Dendritic cell treated with granulocyte-macrophage colony-stimulating factor and Interleukin-4, amounts not matched to agents 40 ng/mL and 50 ng/mL, for 4 days (primary cell): ENCODE measurements around the gene COMMD1.

Experiments used
- H3K27ac Mint-ChIP-seq: one replicate; pipeline ENCODE4 v1.8.0; 2022; ENCODE audit warnings: mild to moderate bottlenecking, mixed read lengths
- H3K27me3 Mint-ChIP-seq: one replicate; pipeline ENCODE4 v1.8.0; 2022; ENCODE audit warnings: mild to moderate bottlenecking, mixed read lengths
- H3K36me3 Mint-ChIP-seq: one replicate; pipeline ENCODE4 v1.8.0; 2022; ENCODE audit warnings: low read depth, mixed read lengths
- H3K4me1 Mint-ChIP-seq: one replicate; pipeline ENCODE4 v1.8.0; 2022; ENCODE audit warnings: low read depth, mixed read lengths
- H3K4me3 Mint-ChIP-seq: one replicate; pipeline ENCODE4 v1.8.0; 2022; ENCODE audit warnings: mild to moderate bottlenecking, moderate library complexity, mixed read lengths
- H3K9me3 Mint-ChIP-seq: one replicate; pipeline ENCODE4 v1.8.0; 2022; ENCODE audit warnings: mixed read lengths
- intact Hi-C: fragments of 100-400 bp; cut with micrococcal nuclease; formaldehyde crosslinking; loops from one replicate; pipeline ENCODE4 v1.15.0; 2022

Gene COMMD1

DNA sequence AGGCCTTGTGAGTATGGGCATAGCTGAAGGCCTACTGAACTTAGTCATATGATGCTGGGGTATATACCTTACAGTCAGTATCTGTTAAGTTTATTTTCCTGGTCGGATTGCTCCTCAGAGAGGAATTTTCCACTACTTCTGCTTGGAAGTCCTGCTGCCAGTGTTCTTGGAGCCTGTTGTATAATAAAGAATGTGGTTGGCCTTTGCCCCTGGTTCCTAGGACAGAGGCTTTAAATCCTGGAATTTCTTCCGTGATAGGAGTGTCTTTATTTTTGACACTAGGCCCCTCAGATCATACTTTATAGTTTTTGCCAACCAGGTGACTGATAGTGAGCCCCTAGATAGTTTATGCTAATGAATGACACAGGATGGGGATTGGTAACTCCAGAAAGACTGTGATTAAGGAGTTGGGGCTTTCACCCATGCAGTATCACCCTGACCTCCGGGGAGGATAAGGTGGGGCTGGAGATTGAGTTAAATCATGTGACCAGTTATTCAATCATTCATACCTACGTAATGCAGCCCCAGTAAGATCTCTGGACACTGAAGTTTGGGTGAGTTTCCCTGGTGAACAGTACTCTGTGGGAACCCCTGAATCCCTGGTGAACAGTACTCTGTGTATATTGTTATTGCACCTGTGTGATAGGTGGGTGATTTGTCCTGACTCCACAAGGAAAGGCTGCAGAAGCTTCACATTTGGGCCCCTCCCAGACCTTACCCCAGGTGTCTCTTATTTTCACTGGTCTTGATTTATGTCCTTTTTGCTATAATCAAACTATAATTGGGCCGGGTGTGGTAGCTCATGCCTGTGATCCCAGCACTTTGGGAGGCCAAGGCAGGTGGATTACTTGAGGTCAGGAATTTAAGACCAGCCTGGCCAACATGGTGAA lies 56.9 kb downstream of the COMMD1 start:
- H3K4me3 Mint-ChIP-seq: no peak overlapping the region
- no peaks in the 10 kb centered on the region for H3K27me3 Mint-ChIP-seq
- no peak overlapping the region for H3K27ac Mint-ChIP-seq
- intact Hi-C loops: no loop called here
- no peaks in the 10 kb centered on the region for H3K36me3 Mint-ChIP-seq
- H3K4me1 Mint-ChIP-seq: peaks cover 14% of the 10 kb centered on the region
- H3K9me3 Mint-ChIP-seq: peaks cover 7% of the 10 kb centered on the region

DNA sequence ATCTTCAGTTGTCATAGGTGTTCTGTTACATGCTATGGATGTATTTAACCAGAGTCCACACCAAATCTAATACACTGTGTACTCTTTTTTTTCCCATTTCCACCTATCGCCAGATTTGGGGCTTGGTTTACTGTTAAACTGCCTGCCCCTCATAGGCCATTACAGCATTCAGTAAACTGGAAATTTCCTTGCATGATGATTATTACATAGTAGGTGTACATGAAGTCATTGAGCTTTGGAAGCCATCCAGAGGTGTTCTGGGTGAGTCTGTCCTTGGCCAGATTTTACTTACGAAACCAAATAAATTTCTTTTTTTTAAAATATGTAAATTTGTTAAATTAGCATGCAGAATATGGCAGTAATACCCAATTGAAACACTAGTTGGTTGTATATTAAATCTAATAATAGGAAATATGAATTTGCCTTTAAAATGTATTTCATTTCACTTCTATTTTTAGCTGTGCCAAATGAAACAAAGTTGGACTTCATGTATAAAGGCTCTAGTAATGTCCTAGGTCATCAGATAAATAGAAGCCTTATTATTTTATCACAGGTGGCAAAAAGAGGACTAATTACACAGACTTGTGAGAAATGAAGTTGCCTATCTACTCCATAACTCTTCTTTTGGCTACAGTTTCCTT lies 60.7 kb downstream of the COMMD1 start:
- no peaks in the 10 kb centered on the region for H3K9me3 Mint-ChIP-seq
- no peak overlapping the region for H3K27ac Mint-ChIP-seq
- no peak overlapping the region for H3K4me3 Mint-ChIP-seq
- no peaks in the 10 kb centered on the region for H3K27me3 Mint-ChIP-seq
- no peaks in the 10 kb centered on the region for H3K36me3 Mint-ChIP-seq
- intact Hi-C loops: no loop called here
- no peaks in the 10 kb centered on the region for H3K4me1 Mint-ChIP-seq

DNA sequence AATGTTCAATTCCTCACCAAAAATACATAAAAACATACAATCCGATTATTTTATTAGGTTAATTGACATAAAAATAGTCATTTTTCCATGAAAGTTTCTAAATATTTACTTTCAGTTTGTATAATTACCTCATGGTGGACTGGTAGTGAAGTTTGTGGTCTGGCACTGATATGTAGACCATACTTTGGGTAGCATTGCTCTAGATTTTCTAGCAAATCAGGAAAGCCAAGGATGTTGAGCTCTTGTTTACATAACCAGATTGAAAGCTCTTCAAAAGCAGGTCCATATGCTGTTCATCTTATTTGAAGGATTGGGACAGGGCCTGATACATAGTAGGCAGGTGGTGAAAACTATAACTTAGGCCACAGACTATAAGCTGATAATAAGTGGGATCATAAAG lies 61.8 kb downstream of the COMMD1 start:
- Mint-ChIP-seq H3K27me3 (no peaks in the 10 kb centered on the region), H3K9me3 (no peaks in the 10 kb centered on the region), H3K36me3 (no peaks in the 10 kb centered on the region), H3K27ac (no peak overlapping the region), H3K4me3 (no peak overlapping the region), H3K4me1 (no peaks in the 10 kb centered on the region)
- intact Hi-C loops: no loop called here

DNA sequence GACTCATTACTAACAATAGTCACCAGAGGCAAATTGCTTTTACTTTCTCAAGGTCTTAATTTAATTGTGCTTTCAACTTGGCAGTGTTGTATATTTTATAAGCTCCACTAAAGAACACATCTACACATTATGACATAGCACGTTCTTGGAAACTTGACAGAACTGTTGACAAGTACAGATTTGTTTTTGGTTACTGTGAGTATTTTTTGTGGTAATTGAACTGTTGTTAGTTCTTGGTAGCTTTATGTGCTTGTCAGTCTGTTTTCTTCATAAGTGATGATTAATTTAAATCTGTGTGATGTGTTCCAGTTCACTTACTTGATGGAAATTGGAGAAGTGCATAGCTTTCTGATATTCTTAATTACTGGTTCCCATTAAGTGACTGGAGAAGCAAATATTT lies 63.9 kb downstream of the COMMD1 start:
- no peaks in the 10 kb centered on the region for H3K4me1 Mint-ChIP-seq
- no peaks in the 10 kb centered on the region for H3K27me3 Mint-ChIP-seq
- H3K4me3 Mint-ChIP-seq: no peak overlapping the region
- H3K27ac Mint-ChIP-seq: no peak overlapping the region
- intact Hi-C loops: no loop called here
- no peaks in the 10 kb centered on the region for H3K9me3 Mint-ChIP-seq
- no peaks in the 10 kb centered on the region for H3K36me3 Mint-ChIP-seq

DNA sequence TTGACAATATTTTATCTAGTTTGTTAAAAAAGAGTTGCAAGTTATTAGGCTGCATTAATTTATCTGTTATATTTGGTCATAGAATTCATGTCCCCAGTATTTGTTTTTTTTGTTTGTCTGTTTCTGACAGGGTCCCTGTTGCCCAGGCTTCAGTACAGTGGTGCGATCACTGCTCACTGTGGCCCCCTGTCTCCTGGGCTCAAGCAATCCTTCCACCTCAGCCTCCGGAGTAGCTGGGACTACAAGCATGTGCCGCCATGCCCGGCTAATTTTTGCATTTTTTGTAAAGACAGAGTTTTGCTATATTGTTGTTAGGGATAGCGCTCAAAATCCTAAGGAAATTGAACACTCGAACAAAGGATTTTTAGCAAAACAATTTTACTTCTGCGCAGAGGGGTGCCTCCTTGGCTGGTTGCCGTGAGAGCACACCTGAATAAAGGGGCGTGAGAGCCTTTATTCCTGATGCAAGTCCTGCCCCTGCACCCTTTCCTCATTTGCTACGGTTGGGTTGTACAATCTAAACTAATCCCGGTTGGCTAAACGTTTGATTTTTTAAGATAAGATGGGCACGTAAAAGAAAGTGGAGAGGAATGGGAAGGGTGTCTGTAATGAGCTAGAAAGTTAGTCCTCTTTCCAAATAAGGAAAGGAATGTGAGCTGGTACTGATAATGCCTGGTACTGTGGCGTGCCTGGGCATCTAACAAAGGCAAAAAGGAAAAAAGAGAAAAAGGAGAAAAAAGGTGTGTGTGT lies 65.5 kb downstream of the COMMD1 start:
- Mint-ChIP-seq H3K27me3 (no peaks in the 10 kb centered on the region), H3K9me3 (no peaks in the 10 kb centered on the region), H3K36me3 (no peaks in the 10 kb centered on the region), H3K27ac (no peak overlapping the region), H3K4me3 (no peak overlapping the region), H3K4me1 (no peaks in the 10 kb centered on the region)
- intact Hi-C loops: no loop called here

DNA sequence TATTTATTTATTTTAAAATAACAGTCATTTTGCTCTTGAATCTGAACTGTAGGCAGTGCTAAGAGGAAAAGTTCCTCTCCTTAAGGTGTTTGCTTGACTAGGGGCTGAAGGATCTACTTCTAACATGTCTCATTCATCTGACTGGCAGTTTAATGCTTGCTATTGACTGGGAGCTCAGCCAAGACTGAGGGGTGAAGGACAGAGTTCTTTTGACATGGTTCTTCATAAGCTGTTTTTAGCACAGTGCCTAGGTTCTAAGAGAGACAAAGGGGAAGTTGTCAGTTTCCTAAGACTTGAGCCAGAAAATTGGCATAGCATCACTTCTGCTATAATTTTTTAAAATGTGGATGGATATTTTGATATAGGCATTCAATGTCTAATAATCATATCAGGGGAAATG lies 73.0 kb downstream of the COMMD1 start:
- Mint-ChIP-seq H3K4me3 (no peak overlapping the region), H3K27me3 (no peaks in the 10 kb centered on the region), H3K4me1 (peaks cover 16% of the 10 kb centered on the region), H3K27ac (no peak overlapping the region), H3K36me3 (no peaks in the 10 kb centered on the region), H3K9me3 (peaks cover 13% of the 10 kb centered on the region)
- intact Hi-C loops: no loop called here

DNA sequence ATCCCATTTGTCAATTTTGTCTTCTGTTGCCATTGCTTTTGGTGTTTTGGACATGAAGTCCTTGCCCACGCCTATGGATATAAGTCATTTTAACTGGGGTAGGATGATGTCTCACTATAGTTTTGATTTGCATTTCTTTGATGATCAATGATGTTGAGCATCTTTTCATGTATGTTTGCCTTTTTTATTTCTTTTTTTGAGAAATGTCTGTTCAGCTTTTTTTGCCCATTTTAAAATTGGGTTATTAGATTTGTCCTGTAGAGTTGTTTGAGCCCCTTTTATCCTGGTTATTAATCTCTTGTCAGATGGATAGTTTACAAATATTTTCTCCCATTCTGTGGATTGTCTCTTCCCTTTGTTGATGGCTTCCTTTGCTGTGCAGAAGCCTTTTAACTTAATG lies 75.3 kb downstream of the COMMD1 start:
- H3K4me3 Mint-ChIP-seq: no peak overlapping the region
- no peaks in the 10 kb centered on the region for H3K36me3 Mint-ChIP-seq
- intact Hi-C loops: no loop called here
- no peak overlapping the region for H3K27ac Mint-ChIP-seq
- no peaks in the 10 kb centered on the region for H3K27me3 Mint-ChIP-seq
- peaks cover 13% of the 10 kb centered on the region for H3K9me3 Mint-ChIP-seq
- peaks cover 16% of the 10 kb centered on the region for H3K4me1 Mint-ChIP-seq

DNA sequence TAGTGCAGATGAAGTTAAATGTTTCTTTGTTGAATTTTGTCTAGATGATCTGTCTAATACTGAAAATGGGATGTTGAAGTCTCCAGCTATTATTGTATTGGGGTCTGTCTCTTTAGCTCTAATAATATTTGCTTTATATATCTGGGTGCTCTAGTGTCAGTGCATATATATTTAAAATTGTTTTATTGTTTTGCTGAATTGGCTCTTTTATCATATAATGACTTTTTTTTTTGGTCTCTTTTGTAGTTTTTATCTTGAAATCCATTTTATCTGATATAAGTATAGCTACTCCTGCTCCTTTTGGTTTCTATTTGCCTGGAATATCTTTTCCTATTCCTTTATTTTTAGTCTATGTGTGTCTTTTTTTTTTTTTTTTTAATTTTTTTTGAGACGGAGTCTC lies 79.2 kb downstream of the COMMD1 start:
- no peaks in the 10 kb centered on the region for H3K4me1 Mint-ChIP-seq
- H3K36me3 Mint-ChIP-seq: no peaks in the 10 kb centered on the region
- H3K27ac Mint-ChIP-seq: no peak overlapping the region
- no peaks in the 10 kb centered on the region for H3K27me3 Mint-ChIP-seq
- intact Hi-C loops: no loop called here
- H3K4me3 Mint-ChIP-seq: no peak overlapping the region
- peaks cover 13% of the 10 kb centered on the region for H3K9me3 Mint-ChIP-seq

DNA sequence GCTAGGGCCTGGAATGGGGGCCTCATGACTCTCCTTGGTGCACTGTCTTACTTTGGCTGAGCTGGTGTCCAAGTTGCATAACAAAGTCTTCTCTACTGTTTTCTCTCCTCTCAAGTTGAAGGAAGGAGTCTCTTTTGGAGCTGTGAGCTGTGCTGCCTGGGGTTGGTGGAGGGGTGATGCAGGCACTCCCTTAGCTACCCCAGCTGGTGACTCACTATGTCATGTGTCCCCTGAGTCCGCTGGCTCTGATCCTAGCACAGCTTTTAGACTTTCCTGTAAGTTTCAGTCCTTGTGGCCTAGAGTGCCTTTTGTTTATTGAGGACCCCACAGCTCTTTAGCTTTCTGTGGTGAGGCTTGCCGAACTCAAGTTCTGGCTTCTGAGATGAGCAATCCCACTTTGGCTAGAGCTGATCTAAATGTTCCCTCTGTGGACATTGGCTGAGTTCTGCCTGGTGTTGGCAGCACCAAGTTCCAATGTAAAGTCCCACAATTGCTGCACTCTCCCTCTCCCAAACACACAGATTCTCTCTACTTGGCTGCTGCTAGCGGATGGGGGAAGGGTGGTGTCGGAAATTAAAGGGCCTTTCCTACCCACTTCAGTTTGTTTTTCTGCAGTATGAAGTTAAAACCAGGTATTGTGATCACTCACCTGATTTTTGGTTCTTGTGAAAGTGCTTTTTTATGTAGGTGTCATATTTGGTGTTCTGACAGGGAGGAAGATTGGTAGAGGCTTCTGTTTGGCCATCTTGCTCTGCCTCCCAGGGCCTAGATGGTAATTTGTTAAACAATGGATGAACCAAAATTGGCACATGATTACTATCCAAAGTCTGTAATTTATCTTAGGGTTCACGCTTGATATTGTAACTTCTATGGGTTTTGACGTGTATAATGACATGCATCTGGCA lies 83.2 kb downstream of the COMMD1 start:
- H3K9me3 Mint-ChIP-seq: no peaks in the 10 kb centered on the region
- intact Hi-C loops: no loop called here
- no peaks in the 10 kb centered on the region for H3K4me1 Mint-ChIP-seq
- no peak overlapping the region for H3K27ac Mint-ChIP-seq
- H3K27me3 Mint-ChIP-seq: no peaks in the 10 kb centered on the region
- no peaks in the 10 kb centered on the region for H3K36me3 Mint-ChIP-seq
- no peak overlapping the region for H3K4me3 Mint-ChIP-seq

DNA sequence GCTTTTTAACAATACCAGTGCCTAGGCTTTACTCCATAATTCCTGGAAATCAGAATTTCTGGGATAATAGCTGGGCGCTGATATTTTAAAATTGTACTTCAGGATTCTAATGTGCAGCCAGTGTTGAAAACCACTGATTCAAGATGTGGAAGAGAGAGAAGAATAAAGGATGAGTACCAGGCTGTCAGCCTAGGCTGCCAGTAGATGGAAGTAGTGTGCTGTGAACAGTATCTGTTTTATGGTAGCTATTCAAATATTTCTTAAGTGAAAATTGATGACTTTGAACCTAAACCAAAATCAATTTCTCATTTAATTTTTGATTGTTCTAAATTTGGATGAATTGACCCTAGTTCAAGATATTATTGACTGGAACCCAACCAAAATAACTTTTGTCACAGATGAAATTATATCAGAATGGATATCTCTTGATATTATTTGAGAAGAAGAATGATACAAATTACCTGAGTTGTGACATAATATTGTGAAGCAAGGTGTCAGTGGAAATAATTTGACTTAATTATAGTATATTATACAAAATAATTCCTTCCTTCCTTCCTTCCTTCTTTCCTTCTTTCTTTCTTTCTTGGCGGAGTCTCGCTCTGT lies 88.0 kb downstream of the COMMD1 start:
- no peaks in the 10 kb centered on the region for H3K36me3 Mint-ChIP-seq
- no peaks in the 10 kb centered on the region for H3K27me3 Mint-ChIP-seq
- H3K4me3 Mint-ChIP-seq: no peak overlapping the region
- no peaks in the 10 kb centered on the region for H3K9me3 Mint-ChIP-seq
- H3K27ac Mint-ChIP-seq: no peak overlapping the region
- intact Hi-C loops: loop anchor here (2.0 kb wide), 1 partner anchor 419 kb away; no protein-coding TSS in a partner anchor
- peaks cover 11% of the 10 kb centered on the region for H3K4me1 Mint-ChIP-seq

DNA sequence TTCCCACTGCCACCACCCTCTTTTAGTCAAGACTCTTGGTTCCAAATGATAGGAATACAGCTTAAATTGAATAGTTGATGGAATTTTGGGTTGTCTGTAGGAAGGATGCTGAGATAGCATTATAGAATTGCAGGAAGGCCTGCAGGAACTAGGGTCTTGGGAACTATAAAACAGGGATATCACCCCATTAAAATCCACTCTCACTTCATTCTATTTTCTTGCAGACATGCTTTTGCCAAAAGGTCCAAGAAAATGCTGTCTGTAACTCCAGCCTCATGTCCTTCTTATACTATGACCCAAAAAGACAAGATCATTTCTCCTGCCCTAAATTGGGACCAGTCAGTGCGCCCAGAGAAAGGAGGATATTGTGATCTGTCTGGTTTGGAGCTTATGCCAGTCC lies 89.1 kb downstream of the COMMD1 start:
- Mint-ChIP-seq H3K27me3 (no peaks in the 10 kb centered on the region), H3K4me1 (peaks cover 11% of the 10 kb centered on the region), H3K27ac (no peak overlapping the region), H3K9me3 (no peaks in the 10 kb centered on the region), H3K36me3 (no peaks in the 10 kb centered on the region), H3K4me3 (no peak overlapping the region)
- intact Hi-C loops: no loop called here

DNA sequence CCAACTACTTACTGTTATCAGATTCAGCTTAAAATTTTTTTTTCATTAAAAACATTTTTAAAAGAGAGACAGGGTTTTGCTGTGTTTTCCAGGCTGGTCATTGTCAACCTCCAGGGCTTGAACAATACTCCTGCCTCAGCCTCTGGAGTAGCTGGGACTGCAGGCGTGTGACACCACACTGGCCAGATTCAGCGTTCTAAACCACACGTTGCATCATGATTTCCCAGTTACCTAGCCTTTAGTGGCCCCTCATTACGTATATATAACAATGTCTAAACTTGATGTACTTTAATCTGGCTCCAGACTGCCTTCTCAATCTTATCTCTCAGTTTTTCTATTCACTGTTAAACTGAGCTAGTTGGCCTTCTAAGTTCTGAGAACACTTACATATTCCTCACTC lies 89.6 kb downstream of the COMMD1 start:
- Mint-ChIP-seq H3K4me1 (peaks cover 11% of the 10 kb centered on the region), H3K36me3 (no peaks in the 10 kb centered on the region), H3K4me3 (no peak overlapping the region), H3K9me3 (no peaks in the 10 kb centered on the region), H3K27ac (no peak overlapping the region), H3K27me3 (no peaks in the 10 kb centered on the region)
- intact Hi-C loops: no loop called here

DNA sequence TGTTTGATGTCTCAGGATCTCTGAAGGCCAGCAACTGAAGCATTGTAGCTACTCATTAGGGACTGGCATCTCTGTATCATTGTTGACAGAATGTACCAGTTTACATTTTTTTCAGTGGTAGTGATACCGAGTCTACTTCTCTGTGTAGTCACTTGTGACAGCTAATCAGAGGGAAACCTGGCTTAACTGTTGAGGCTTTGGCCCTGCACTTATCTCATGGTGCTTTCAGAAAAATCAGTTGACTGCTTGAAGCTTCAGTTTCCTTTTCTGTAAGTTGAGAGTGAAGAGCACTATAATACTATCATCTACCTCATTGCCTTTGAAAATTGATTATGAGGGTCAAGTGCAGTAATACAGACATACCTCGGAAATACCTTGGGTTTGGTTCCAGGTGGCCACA lies 90.0 kb downstream of the COMMD1 start:
- H3K4me1 Mint-ChIP-seq: peaks cover 11% of the 10 kb centered on the region
- no peaks in the 10 kb centered on the region for H3K27me3 Mint-ChIP-seq
- intact Hi-C loops: no loop called here
- peaks cover under 1% of the 10 kb centered on the region for H3K36me3 Mint-ChIP-seq
- H3K27ac Mint-ChIP-seq: no peak overlapping the region
- no peaks in the 10 kb centered on the region for H3K9me3 Mint-ChIP-seq
- no peak overlapping the region for H3K4me3 Mint-ChIP-seq
